Osteocyte (in vitro differentiated cells): ENCODE results near the gene SPRY1. TPM values are rescaled to one million over a fixed set of nuclear protein-coding genes. Genes with fewer than 3 reads are reported as not detected.

Source experiments
- DNase-seq: peaks from one replicate; pipeline ENCODE4 v3.0.0; 2021; ENCODE audit warnings: mixed read lengths; ENCODE audit not compliant: unreplicated experiment; ENCODE audit errors: extremely low spot score
- H3K27ac Mint-ChIP-seq: one replicate; pipeline ENCODE4 v1.8.0; 2021; ENCODE audit warnings: mild to moderate bottlenecking, mixed read lengths; ENCODE audit not compliant: unreplicated experiment
- H3K27me3 Mint-ChIP-seq: one replicate; pipeline ENCODE4 v1.8.0; 2021; ENCODE audit warnings: mixed read lengths; ENCODE audit not compliant: unreplicated experiment
- H3K36me3 Mint-ChIP-seq: one replicate; pipeline ENCODE4 v1.8.0; 2021; ENCODE audit warnings: mixed read lengths; ENCODE audit not compliant: unreplicated experiment
- H3K4me1 Mint-ChIP-seq: one replicate; pipeline ENCODE4 v1.8.0; 2021; ENCODE audit warnings: mixed read lengths; ENCODE audit not compliant: unreplicated experiment
- H3K4me3 Mint-ChIP-seq: one replicate; pipeline ENCODE4 v1.8.0; 2021; ENCODE audit warnings: mild to moderate bottlenecking, moderate library complexity, mixed read lengths; ENCODE audit not compliant: unreplicated experiment
- H3K9me3 Mint-ChIP-seq: one replicate; pipeline ENCODE4 v1.8.0; 2021; ENCODE audit warnings: mixed read lengths; ENCODE audit not compliant: unreplicated experiment
- total RNA-seq: library from RNA; stranded (reverse); gene quantifications from 2 replicates; pipeline ENCODE4 v1.2.1, GENCODE V29; 2021
- TF ChIP-seq, protein P1 (sequence below): fragments of 200-600 bp; sonication (generic); IDR thresholded peaks from 2 replicates; pipeline ENCODE4 v1.5.0; 2021; ENCODE audit warnings: antibody characterized with exemption, mild to moderate bottlenecking, moderate library complexity

Gene SPRY1
- total RNA-seq, 1 donor from 2014 or later: 51.7 TPM

DNA sequence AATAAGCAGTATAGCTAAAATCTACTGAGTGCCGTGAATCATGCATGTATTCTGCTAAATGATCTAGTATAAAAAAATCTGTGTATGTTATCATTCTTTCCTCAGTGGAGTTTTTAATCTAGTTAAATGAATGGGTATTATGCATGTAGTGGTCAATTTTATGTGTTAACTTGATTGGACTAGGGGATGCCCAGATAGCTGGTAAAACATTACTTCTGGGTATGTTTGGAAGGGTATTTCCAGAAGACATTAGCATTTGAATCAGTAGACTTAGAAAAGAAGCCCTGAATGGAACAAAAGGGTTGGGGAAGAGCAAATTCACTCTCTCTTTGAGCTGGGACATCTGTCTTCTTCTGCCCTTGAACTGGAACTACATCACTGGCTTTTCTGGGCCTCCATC, 34.5 kb upstream of the SPRY1 start:
- H3K4me3 Mint-ChIP-seq: no peak overlapping the region
- no peaks in the 10 kb centered on the region for H3K27me3 Mint-ChIP-seq
- DNase-seq: no peak
- peaks cover 5% of the 10 kb centered on the region for H3K36me3 Mint-ChIP-seq
- TF ChIP-seq, protein P1, sequence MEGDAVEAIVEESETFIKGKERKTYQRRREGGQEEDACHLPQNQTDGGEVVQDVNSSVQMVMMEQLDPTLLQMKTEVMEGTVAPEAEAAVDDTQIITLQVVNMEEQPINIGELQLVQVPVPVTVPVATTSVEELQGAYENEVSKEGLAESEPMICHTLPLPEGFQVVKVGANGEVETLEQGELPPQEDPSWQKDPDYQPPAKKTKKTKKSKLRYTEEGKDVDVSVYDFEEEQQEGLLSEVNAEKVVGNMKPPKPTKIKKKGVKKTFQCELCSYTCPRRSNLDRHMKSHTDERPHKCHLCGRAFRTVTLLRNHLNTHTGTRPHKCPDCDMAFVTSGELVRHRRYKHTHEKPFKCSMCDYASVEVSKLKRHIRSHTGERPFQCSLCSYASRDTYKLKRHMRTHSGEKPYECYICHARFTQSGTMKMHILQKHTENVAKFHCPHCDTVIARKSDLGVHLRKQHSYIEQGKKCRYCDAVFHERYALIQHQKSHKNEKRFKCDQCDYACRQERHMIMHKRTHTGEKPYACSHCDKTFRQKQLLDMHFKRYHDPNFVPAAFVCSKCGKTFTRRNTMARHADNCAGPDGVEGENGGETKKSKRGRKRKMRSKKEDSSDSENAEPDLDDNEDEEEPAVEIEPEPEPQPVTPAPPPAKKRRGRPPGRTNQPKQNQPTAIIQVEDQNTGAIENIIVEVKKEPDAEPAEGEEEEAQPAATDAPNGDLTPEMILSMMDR: no peak
- H3K27ac Mint-ChIP-seq: peak overlapping the region; percentile 93
- H3K4me1 Mint-ChIP-seq: peaks cover 37% of the 10 kb centered on the region
- H3K9me3 Mint-ChIP-seq: peaks cover 11% of the 10 kb centered on the region

DNA sequence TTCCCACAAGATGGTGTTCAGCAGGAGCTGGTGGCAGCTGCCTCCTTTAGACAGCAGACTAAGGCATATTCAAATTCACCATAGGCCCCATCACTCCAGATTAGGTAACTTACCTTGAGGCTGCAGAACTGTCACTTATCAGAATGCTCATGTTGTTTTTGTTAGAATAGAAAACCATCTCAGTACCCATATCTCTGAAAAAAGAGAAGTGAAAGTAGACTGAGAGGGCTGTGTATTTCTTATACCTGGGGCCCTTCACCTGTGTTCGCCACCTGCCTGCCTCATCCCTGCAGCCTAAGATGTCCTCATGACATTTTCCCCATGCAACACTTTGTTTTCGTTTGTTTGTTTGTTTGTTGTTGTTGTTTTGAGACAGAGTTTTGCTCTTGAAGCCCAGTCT, 32.9 kb upstream of the SPRY1 start:
- Mint-ChIP-seq H3K27me3 (no peaks in the 10 kb centered on the region), H3K27ac (no peak overlapping the region), H3K4me1 (peaks cover 33% of the 10 kb centered on the region), H3K36me3 (peaks cover 5% of the 10 kb centered on the region), H3K9me3 (peaks cover 11% of the 10 kb centered on the region), H3K4me3 (no peak overlapping the region)
- no peak for DNase-seq
- TF ChIP-seq, protein P1: no peak

DNA sequence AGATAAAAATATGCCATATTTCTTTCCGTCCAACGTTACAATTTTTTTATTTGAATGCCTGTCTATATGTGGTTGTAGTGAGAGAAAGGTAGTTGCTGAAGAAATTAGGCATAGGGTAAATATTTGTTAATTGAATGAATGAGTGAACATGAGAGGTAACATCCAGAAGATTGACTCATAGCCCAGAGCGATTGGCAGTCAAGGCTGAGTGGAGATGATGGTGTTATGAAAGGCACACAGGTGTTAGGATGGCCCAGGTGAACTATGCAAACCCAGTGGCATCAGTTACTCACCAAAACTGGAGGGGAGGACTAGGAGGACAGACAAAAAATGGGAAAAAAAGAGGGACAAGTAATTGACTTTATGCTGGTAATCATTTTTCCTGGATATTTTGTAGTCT, 31.7 kb upstream of the SPRY1 start:
- peaks cover 5% of the 10 kb centered on the region for H3K36me3 Mint-ChIP-seq
- TF ChIP-seq, protein P1: no peak
- no peak for DNase-seq
- no peak overlapping the region for H3K4me3 Mint-ChIP-seq
- no peak overlapping the region for H3K27ac Mint-ChIP-seq
- no peaks in the 10 kb centered on the region for H3K27me3 Mint-ChIP-seq
- peaks cover 11% of the 10 kb centered on the region for H3K9me3 Mint-ChIP-seq
- H3K4me1 Mint-ChIP-seq: peaks cover 30% of the 10 kb centered on the region

DNA sequence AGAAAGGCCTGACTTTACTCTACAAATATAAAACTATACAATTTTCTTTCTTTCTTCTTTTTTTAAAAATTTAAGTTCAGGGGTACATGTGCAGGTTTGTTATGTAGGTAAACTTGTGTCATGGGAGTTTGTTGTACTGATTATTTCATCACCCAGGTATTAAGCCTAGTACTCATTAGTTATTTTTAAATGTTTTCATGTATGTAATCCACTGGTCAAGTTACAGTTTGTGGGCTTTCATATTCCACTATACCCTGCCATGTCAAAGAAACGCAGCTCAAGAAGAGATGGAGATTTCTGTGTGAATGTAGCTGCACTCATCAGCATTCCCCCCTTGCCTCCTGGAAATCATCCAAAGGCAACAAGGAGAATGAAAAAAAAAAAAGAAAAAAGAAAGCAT, 31.2 kb upstream of the SPRY1 start:
- Mint-ChIP-seq H3K27me3 (no peaks in the 10 kb centered on the region), H3K36me3 (peaks cover 5% of the 10 kb centered on the region), H3K9me3 (peaks cover 11% of the 10 kb centered on the region), H3K4me3 (no peak overlapping the region), H3K27ac (no peak overlapping the region), H3K4me1 (peaks cover 30% of the 10 kb centered on the region)
- no peak for DNase-seq
- TF ChIP-seq, protein P1: no peak

DNA sequence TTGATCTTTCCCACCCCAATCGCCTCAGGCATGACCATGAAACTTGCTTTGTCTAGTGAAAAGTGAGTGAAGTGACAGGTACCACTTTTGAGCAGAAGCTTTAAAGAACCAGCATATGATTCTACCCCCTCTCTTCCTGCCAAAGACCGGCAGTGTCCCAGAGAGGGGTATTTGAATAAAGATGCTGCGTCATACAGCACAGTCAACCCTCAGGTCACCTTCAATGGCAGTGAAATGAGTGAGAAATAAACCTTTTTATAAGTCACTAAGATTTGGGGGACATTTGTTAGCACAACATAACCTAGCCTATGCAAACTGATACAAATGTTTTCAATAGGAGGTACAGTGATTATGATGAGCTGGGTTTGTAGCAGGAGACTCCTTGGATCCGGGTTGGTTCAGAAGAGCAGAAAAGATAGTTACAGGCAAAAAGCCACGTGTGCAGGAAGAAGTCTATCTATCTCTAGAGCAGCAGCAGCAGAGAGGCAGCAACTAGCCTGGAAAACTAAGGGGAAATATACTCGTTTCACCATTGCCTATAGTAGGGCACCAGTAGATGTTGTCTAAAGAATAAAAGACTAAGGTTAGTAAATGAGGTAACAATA, 30.3 kb upstream of the SPRY1 start:
- Mint-ChIP-seq H3K4me3 (no peak overlapping the region), H3K27ac (no peak overlapping the region), H3K27me3 (no peaks in the 10 kb centered on the region), H3K36me3 (peaks cover 5% of the 10 kb centered on the region), H3K4me1 (peaks cover 23% of the 10 kb centered on the region), H3K9me3 (peaks cover 11% of the 10 kb centered on the region)
- DNase-seq: no peak
- TF ChIP-seq, protein P1: no peak
